NCI-H2227 treated with DMSO at 0.1 percent for 48 hours (cell line): Measurements from ENCODE around the gene ATP8B3.

Experiments
- DNase-seq: peaks from one replicate; lab custom pipeline; 2025; lab: John Stamatoyannopoulos, UW

Gene ATP8B3

GRCh38 chr19:1849886-1850398 lies 37.9 kb upstream of the ATP8B3 start:
- no peak for DNase-seq

GRCh38 chr19:1849132-1849474 lies 37.0 kb upstream of the ATP8B3 start:
- no peak for DNase-seq

- DNase-seq = peak; percentile 85
These were observed 36.5 kb upstream of the ATP8B3 start, which contains the start of gene REXO1 for GRCh38 chr19:1848399-1849131. Gene REXO1, minus strand, starts transcription at chr19:1848483. Its CDS starts 125 bp downstream, at chr19:1848358.

DNA sequence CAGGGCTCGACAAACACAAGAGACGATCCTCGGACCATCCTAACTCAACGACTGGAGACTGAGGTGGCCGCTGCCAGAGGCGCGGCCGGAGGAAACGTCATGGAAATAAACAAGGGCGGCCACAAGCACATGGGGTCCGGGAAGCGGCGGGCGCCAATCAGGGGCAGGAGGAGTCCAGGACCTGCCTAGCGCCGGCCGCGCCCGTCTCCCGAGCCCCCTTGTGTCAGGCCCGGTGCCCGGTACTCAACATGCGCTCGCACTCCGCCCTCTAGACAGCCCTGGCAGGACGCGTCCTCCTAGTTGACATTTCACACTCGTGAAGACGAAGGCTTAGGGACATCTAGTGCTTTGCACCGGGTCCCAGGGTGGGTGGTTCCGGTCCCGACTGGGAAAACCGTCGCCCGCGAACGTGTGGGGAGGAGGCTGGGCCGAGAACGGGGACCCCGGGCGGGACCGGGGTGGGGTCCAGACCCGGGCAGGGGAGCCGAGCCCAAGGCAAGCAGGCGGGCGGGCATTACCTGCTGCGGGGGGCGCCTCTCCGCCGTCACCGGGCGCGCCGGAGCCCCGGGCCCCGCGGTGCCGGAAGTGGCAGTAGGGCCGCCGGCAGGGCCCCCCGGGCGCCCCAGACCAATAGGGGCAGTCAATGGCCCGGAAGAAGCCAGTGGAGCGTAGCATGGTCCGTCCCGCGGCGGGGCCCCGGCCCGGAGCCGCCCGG lies 35.8 kb upstream of the ATP8B3 start:
- no peak for DNase-seq

GRCh38 chr19:1847348-1847683 lies 35.2 kb upstream of the ATP8B3 start:
- no peak for DNase-seq

GRCh38 chr19:1846517-1847204 lies 34.6 kb upstream of the ATP8B3 start:
- no peak for DNase-seq

DNA sequence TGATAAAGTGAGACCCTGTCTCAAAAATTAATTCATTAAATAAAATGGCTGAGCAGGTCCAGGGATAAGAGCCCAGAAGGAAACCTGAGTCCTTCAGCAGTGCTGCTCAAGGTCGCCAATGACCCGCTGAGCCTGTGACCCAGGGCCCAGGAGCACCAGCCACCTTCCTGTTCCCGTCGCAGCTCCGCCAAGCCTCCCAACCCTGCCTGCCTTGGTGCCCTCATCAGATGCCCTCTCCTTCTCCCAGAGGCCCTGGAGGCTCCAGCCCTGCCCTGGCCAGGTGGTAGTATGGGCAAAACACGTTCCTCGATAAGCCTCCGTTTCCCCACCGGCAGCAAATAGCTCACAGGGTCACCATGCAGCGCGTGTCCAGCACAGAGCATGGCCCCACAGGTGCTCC lies 33.6 kb upstream of the ATP8B3 start:
- DNase-seq = no peak

DNA sequence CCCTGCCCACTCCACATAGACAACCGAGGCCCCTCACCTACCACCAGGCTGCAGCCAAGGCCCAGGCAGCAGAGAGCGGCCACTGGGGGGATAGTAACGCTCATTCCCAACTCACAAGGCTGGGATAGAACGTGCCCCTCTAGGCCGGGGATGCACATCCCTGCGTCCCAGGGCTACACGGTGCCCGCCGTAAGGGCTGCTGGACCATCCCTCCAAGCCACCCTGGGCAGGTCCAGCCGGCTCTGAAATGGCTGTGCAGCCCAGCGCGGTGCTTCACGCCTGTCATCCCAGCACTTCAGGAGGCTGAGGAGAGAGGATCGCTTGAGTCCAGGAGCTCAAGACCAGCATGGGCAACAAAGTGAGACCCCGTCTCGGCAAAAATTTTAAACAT lies 33.0 kb upstream of the ATP8B3 start:
- DNase-seq = no peak

DNA sequence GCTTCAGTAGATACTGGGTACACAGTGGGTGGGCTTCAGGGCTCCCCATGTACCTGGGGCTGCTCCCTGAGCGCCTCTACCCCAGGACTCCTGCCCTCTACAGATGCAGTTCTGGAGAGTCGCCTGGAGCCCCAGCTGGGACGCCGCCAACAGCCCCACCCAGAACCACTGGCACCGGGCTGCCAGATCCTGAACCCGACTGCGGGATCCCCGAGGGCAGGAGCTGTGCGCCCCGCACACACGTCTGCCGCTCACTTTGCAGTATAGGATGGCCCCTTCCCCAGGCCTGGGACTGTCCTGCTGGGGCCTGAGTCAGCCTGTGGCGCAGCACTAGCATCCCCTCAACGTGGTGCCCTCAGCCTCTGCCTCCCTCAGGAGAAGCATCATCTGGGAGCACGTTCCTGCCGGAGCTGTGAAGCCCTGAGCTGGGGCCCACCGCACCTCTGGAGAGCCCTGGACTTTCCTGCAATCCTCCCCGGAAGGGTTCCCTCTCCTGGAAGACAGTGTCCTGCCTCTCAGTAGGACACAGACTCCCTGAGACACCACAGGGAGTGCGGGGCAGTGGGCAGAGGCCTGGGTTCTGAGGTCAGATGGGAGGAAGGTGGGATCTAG lies 32.5 kb upstream of the ATP8B3 start:
- DNase-seq = no peak

DNA sequence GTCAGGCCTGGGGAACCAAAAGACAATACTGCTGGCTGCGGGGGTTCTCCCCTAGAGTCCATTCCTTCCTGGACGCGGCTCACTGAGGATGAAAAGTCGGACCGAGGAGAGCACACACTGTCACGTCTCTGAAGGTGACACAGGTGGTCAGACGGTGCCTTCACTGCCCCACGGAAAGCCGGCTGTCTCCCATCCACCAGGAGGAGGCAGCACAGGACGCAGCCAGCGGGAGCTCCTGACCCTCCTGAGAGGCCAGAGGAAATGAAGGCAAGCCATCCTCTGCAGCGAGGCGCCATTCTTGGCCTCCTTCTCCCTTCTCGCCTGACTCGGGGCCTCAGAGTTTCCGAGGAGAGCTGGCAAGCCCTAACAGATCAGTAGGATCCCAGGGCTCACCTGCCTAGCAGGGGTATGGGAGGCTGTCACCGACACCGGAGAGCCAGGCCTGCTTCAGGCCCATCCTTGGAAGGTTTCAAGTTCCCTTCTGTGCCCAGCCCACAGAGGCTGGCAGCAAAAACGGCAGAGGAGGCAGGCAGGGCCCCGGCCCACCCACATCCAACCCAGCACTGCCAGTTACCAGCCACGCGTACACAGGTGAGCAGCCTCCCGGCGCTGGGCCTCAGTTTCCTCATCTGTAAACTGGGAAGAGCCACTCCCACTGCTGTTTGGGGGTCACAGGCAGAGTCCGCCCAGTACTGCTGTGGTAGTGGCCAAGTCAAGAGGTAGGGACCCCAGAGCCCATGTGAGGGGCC lies 31.7 kb upstream of the ATP8B3 start:
- no peak for DNase-seq

- no peak for DNase-seq
These were observed 31.0 kb upstream of the ATP8B3 start for GRCh38 chr19:1843116-1843515.

- DNase-seq = no peak
These were observed 29.3 kb upstream of the ATP8B3 start for GRCh38 chr19:1841209-1841924.

DNA sequence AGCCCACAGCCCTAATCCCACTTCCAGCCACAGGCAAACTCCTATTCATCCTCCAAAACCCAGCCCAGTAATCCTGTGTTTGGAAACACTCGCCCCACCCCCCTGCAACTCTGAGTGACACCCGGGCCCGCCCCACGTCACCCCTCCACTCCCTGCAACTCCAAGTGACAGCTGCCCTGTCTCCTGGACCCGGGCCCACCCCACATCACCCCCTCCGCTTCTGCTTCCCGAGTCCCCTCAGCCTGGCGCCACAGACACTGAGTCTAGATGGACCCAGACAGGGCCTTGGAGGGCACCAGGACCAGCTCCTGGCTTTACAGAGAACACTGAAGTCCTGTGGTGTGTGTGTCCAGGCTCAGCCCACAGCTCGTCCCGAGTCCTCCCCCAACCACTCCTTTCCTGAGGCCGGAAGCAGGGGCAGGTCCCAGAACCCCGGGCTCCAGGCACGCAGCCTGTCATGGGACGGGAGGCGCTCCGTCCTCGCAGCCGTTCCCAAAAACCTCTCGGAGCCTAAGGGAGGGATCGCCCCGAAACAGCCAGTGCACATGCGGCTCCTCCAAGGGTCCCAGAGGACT lies 28.6 kb upstream of the ATP8B3 start:
- no peak for DNase-seq

GRCh38 chr19:1839658-1840540 lies 27.8 kb upstream of the ATP8B3 start:
- DNase-seq = no peak

GRCh38 chr19:1837625-1838105 lies 25.6 kb upstream of the ATP8B3 start:
- DNase-seq = no peak

GRCh38 chr19:1837222-1837565 lies 25.1 kb upstream of the ATP8B3 start:
- no peak for DNase-seq

GRCh38 chr19:1836458-1837221 lies 24.6 kb upstream of the ATP8B3 start:
- no peak for DNase-seq

DNA sequence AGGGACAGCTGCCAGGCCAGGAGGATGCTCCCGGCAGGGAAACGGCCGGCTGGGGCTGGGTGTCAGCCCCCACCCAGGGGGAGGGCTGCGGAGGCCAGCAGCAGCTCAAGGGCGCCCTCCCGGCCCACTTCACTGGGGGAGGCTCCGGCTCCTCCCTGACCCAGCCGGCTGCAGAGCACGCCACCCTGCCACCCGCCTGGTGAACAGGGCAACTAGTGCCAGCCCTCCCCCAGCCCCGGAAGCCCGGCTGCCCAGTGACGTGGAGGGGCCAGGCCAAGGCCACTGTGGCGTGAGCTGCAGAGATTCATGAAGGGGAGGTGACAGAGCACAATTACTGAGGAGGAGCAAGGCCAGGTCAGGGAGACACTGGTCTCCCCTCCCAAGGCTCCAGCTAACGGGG lies 21.5 kb upstream of the ATP8B3 start:
- DNase-seq = no peak

DNA sequence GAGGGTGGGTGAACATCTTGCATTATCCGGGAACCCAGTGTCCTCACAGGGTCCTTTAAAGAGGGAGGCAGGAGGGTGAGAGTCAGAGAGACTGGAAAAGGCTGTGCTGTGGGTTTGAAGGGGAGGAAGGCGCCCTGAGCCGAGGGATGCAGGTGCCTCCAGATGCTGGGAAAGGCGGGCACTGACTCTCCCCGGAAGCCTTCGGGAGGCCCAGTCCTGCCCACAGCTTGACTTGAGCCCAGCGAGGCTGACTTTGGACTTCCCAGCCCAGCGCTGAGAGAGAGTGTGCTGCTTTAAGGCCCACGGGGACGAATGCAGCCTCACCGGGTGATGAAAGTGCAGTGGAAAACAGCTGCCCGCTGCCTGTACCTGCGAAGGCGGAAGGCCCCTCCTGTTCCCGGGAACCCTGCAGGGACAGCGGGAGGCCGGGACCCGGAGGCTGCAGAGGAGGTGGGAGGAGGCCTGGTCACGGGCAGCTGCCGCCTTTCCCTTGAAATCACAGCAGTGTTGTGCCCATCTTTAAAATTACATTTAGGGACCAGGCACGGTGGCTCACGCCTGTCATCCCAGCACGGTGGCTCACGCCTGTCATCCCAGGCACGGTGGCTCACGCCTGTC lies 20.1 kb upstream of the ATP8B3 start:
- no peak for DNase-seq
